HG03378 (cell line): ENCODE data around the gene APOBEC3F.
"Not testable (repeated sequence)": the region's sequence is repeated elsewhere in the genome, so short reads cannot be mapped to it uniquely, and the experiment has no call there.

ENCODE experiments used
- ATAC-seq: cut with Tn5 transposase; IDR thresholded peaks from one replicate; pipeline ENCODE4 v1.9.1; 2021; ENCODE audit warnings: mild to moderate bottlenecking, moderate library complexity; ENCODE audit not compliant: unreplicated experiment

Gene APOBEC3F

GRCh38 chr22:39040538-39041296 is at the start of gene APOBEC3F:
Gene APOBEC3F, plus strand, starts transcription at chr22:39040864. Its CDS starts 97 bp downstream, at chr22:39040961.
- peak; percentile 94 for ATAC-seq

DNA sequence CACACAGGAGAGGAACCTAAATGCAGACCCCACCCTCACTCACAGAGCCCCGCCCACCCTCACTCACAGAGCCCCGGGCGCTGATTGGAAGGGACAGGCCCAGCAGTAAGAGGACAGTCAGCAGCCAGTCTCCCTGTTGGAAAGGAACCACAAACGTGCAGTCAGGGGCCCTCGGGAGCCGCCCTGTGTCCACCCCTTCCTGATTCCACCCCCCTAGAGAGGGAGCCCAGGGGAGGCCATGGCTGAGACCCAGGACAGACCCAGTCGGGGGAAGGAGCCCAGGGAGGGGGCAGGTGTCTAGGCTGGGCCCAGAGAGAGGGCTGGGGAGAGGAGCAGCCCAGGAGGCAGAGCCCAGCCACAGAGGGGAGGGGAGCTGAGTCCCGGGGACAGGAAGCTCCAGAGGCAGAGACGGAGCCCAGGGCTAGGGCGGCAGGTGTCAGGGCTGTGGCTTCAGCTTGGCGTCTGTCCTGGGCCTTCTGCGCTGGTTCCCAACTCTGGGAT is 47.7 kb upstream of the APOBEC3F start:
- not testable (repeated sequence) for ATAC-seq

GRCh38 chr22:38996105-38996504 is 44.6 kb upstream of the APOBEC3F start:
- no peak for ATAC-seq

- no peak for ATAC-seq
Measured at GRCh38 chr22:38997518-38997917, 43.1 kb upstream of the APOBEC3F start.

- ATAC-seq: peak; percentile 65
Measured at GRCh38 chr22:39003165-39003638, 37.5 kb upstream of the APOBEC3F start.

- no peak for ATAC-seq
Measured at GRCh38 chr22:39007177-39007576, 33.5 kb upstream of the APOBEC3F start.

DNA sequence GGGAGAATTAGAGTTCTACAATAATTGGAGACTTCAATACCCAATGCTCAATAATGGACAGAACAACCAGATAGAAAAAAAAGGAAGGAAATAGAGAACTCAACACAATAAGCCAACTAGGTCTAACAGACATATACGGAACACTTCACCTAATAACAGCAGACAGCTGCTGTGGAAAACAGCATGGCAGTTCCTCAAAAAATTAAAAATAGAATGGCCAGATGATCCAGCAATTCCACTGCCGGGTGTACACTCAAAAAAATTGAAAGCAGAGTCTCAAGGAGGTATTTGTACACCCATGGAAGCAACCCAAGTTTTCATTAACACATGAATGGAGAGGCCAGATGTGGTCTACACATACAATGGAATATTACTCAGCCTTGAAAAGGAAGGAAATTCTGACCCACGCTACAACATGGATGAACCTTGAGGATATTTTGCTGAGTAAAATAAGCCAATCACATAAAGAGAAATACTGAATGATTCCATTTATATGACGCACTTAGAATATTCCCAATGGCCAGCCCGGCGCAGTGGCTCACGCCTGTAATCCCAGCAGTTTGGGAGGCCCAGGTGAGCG is 32.3 kb upstream of the APOBEC3F start:
- not testable (repeated sequence) for ATAC-seq

- no peak for ATAC-seq
Measured at GRCh38 chr22:39010946-39011345, 29.7 kb upstream of the APOBEC3F start.

DNA sequence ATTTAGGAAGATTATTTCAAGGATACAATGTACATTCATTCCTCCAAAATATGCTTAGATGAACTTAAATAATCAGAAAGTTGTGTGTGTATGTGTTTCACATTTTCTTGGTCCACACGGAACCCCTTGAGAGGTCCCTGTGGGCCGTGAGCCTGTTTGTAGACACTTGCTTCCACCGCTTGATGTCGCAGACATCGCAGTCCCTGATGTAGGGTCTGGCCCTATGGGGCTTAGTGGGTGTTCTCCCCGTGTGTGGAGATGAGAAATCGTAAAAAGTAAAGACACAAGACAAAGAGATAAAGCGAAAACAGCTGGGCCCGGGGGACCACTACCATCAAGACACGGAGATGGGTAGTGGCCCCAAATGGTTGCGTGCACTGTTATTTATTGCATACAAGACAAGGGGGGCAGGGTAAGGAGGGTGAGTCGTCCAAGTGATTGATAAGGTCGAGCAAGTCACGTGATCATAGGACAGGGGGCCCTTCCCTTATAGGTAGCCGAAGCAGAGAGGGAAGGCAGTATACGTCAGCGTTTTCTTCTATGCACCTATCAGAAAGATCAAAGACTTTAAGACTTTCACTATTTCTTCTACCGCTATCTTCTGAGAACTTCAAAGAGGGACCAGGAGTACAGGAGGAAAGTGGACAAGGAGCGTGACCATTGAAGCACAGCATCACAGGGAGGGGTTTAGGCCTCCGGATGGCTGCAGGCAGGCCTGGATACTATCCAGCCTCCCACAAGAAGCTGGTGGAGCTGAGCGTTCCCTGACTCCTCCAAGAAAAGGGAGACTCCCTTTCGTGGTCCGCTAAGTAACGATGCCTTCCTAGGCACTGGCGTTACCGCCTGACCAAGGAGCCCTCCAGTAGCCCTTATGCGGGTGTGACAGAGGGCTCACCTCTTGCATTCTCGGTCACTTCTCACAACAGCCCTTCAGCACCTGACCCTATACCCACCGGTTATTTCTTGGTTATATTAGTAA is 27.8 kb upstream of the APOBEC3F start:
- no peak for ATAC-seq

GRCh38 chr22:39013561-39013941 is 27.1 kb upstream of the APOBEC3F start:
- not testable (repeated sequence) for ATAC-seq

GRCh38 chr22:39013942-39014722 is 26.5 kb upstream of the APOBEC3F start, which contains the start of gene APOBEC3C:
Gene APOBEC3C, plus strand, starts transcription at chr22:39014257. Its CDS starts 106 bp downstream, at chr22:39014363.
- ATAC-seq: no peak

DNA sequence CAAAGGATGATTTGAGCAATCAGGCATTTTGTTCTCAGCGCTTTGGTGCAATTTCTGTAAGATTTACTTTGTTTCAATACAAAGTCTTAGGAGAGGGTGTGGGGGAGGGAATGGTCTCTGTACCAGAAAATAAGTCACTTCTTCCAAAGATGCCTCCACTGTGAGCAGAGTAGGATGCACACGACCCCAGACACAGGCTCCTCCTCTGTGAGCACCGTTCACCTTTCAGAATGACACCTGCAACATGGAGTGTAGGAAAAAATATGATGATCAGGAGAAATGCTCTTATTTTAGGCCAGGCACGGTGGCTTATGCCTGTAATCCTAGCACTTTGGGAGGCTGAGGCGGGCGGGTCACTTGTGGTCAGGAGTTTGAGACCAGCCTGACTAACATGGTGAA is 25.9 kb upstream of the APOBEC3F start:
- not testable (repeated sequence) for ATAC-seq

- ATAC-seq: no peak
Measured at GRCh38 chr22:39016592-39016991, 24.1 kb upstream of the APOBEC3F start.

DNA sequence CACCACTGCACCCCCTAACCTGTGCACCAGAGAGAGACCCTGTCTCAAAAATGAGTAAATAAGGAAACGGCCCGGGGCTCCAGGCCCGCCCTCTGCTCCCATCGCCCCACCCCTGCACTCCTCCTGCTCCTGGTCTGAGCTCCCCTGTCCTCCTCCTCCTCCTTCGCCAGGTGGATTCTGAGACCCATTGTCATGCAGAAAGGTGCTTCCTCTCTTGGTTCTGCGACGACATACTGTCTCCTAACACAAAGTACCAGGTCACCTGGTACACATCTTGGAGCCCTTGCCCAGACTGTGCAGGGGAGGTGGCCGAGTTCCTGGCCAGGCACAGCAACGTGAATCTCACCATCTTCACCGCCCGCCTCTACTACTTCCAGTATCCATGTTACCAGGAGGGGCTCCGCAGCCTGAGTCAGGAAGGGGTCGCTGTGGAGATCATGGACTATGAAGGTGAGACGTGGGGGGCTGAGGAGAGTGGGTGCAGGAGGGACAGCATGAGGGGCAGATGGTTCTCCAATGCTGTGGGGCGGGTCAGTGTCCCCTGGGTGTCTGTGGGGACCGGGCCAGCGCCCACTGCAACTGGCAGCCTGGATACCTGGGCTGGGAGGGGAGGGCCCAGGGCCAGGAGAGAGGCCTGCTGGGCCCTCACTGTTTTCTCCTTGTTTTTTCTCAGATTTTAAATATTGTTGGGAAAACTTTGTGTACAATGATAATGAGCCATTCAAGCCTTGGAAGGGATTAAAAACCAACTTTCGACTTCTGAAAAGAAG is 22.9 kb upstream of the APOBEC3F start:
- ATAC-seq: no peak

DNA sequence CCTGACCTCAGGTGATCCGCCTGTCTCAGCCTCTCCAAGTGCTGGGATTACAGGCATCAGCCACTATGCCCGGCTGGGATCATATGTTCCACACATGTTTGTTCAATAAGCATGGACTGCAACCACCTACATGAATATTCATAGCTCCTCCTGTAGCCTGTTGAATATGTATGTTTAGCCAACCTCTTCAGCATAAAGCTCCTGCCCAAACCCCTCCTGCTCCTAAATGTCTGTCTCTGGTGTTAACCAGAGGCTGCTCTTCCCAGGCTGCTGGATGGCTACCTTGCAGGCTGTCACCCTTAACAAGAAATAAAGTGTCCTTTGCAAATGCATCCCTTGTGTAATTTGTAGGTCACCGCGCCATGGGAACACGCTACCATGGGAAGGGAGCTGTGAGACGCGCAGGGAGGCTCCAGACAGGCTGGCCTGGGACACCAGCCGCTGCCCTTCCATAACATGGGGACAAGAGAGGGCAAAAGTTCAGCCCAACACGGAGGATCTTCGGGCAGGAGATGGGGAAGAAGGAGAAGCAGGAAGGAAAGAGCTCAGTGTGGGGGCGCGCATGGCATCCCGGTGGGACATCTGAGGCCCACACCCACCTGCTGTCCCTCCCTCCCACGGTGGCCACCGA is 20.5 kb upstream of the APOBEC3F start:
- not testable (repeated sequence) for ATAC-seq

DNA sequence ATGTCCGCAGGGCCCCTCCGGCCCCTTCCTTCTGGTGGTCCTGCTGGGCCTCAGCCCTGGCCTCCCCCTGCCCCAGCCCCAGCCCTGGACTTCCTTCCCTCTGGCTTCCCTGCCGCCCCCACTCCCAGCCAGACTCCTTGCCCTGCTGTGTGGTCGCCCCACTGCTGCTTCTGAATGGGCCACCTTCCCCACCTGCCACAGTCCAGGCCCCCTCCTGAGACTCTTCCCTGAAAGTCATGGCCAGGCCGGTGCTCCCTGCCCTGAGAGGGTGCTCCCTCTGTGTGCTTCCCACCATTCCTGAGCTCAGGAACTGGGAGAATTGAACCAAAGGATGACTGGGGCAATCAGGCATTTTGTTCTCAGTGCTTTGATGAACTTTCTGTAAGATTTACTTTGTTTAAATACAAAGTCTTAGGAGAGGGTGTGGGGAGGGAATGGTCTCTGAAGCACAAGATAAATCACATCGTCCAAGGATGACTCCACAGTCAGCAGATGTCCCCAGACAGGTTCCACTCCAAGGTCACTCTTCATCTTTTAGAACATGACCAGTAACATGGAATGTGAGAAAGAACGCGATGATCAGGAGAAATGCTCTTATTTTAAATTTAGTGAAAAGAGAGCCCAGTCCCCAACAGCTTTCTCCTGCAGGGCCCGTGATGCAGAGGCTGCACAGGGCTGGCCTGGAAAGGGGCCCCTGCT is 19.0 kb upstream of the APOBEC3F start:
- ATAC-seq: no peak

DNA sequence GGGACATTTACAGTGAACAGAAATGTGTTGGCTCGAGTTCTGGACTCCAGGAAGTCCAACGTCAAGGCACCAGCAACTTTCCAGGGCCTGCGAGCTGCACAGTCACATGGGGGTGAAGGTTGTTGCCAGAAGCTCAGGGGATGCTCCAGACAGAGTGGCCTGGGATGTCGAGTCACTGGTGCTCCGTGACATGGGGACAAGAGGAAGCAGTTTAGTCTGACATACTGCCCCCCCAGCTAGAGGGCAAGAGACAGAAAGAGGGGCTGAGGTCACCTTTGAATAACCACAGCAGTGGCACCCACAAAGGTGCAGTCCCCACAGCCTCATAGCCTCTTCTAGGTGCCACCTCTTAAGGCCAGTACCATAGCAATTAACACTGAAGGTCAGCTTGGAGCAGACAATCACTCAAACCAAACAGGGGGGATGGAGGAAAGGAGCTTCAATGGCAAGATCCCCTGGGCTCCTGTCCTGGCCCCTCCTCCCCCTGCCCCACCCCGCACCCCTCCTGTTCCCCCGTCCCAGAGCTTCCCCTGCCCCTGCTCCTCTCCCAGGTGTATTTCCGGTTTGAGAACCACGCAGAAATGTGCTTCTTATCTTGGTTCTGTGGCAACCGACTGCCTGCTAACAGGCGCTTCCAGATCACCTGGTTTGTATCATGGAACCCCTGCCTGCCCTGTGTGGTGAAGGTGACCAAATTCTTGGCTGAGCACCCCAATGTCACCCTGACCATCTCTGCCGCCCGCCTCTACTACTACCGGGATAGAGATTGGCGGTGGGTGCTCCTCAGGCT is 15.9 kb upstream of the APOBEC3F start:
- ATAC-seq: no peak
